Immature natural killer cell (primary cell): ENCODE measurements around the gene EMP2. TPM values are rescaled to one million over a fixed set of nuclear protein-coding genes. Genes with fewer than 3 reads are reported as not detected.
"Not testable (repeated sequence)": the region's sequence is repeated elsewhere in the genome, so short reads cannot be mapped to it uniquely, and the experiment has no call there.

Experiments
- DNase-seq, 3 donors: peaks; one replicate each; pipeline ENCODE4 v3.0.0; 2022; ENCODE audit warnings: mixed read lengths in 1 of 3
- H3K27ac Mint-ChIP-seq, 6 donors: one replicate each; pipeline ENCODE4 v1.8.0; 2020; ENCODE audit warnings: mixed read lengths in 6 of 6, mild to moderate bottlenecking in 5 of 6, inconsistent platforms in 4 of 6, moderate library complexity in 3 of 6
- H3K27me3 Mint-ChIP-seq, 3 donors: one replicate each; pipeline ENCODE4 v1.8.0; 2020 to 2021; ENCODE audit warnings: low read depth in 3 of 3, mild to moderate bottlenecking in 3 of 3, mixed read lengths in 3 of 3, moderate library complexity in 3 of 3, inconsistent platforms in 1 of 3
- H3K36me3 Mint-ChIP-seq, 3 donors: one replicate each; pipeline ENCODE4 v1.8.0; 2020; ENCODE audit warnings: mixed read lengths in 3 of 3, inconsistent platforms in 2 of 3, mild to moderate bottlenecking in 2 of 3
- H3K4me1 Mint-ChIP-seq, 2 donors: one replicate each; pipeline ENCODE4 v1.8.0; 2020; ENCODE audit warnings: inconsistent platforms in 2 of 2, mild to moderate bottlenecking in 2 of 2, mixed read lengths in 2 of 2, moderate library complexity in 1 of 2
- H3K4me3 Mint-ChIP-seq, 5 donors: one replicate each; pipeline ENCODE4 v1.8.0; 2020; ENCODE audit warnings: mild to moderate bottlenecking in 5 of 5, mixed read lengths in 5 of 5, inconsistent platforms in 3 of 5, moderate library complexity in 3 of 5
- H3K9me3 Mint-ChIP-seq, 6 donors: one replicate each; pipeline ENCODE4 v1.8.0; 2020; ENCODE audit warnings: mild to moderate bottlenecking in 6 of 6, mixed read lengths in 6 of 6, inconsistent platforms in 4 of 6, moderate library complexity in 3 of 6
- polyA plus RNA-seq, 3 donors: library from polyadenylated mRNA; unstranded; fragments of 300-500 nt; fragmentation: Illumina TruSeq; gene quantifications; one replicate each; pipeline ENCODE4 v1.2.3, GENCODE V29; 2021

EMP2 gene, protein sequence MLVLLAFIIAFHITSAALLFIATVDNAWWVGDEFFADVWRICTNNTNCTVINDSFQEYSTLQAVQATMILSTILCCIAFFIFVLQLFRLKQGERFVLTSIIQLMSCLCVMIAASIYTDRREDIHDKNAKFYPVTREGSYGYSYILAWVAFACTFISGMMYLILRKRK
- polyA plus RNA-seq = not detected

DNA sequence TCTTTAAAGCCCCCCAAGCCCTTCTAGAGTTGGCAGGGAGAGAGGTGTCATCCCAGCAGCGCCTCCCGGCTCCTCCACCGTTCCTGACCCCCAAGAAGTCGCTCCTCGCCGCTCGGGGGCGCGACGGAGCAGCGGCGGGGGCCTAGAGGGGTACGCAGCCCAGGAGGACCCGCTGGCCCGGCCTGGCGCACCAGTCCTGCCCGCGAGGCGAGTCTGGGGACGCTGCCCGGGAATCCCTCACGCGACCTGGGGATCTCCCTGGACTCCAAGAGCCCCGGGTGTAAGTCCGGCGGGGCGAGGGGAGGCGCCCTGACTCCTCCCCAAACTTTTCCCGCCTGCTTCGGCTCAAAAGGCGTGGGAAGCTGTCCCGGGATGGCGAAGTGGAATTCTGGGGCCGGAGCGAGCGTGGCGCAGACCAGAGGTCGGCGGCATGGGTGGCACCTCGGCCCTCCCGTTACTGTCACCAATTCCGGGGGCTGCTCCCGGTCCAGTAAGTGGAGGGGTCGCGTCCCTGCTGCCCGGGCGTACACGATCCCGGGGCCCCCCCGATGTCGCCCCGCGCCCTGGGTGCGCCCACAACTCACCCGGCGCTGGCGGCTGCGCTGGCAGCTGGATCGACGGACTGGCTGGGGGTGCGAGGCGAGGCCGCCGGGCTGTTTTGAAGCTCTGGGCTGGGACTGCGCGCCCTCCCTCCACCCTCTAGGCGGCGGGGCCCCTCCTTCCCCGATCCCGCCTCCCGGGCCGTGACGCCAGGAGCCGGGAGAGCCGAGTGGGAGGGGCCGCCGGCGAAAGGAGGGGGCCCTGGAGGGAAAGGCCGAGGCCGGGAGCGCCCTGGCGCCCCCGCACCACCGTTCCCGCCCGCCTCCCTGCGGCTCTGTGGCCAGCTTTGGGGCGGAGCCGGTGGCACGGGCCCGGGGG lies at the start of gene EMP2:
Gene EMP2, minus strand, starts transcription at position 634 of the 918 bp plus-strand sequence. CDS start 32,981 bp downstream, outside the sequence.
- DNase-seq = no peak
- Mint-ChIP-seq H3K36me3 (no peaks in the 10 kb centered on the region), H3K27ac (no peak within 1 kb of the TSS), H3K4me3 (no peak within 1 kb of the TSS), H3K9me3 (no peaks in the 10 kb centered on the region), H3K4me1 (no peaks in the 10 kb centered on the region), H3K27me3 (peaks cover 8 to 21% (median 10%) of the 10 kb centered on the region in 3 donors)

DNA sequence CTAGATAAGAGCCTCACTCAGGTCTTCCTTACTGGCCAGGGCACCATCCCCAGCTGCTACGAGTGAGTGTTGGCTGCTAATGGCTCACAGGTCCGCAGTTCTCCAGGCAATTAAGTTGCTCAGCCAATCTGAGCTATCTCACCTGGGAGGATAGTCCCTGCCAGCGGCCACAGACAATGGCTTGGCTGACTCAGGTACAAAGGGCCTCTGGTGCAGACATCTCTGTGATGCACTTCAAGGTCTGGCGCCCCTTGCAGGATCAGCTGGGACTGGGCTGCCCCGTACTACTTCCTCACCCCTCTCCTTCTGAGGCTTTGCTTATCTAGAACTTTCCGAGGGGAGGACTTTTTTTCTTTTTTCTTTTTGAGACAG lies 49.2 kb upstream of the EMP2 start:
- no peaks in the 10 kb centered on the region for H3K36me3 Mint-ChIP-seq

DNA sequence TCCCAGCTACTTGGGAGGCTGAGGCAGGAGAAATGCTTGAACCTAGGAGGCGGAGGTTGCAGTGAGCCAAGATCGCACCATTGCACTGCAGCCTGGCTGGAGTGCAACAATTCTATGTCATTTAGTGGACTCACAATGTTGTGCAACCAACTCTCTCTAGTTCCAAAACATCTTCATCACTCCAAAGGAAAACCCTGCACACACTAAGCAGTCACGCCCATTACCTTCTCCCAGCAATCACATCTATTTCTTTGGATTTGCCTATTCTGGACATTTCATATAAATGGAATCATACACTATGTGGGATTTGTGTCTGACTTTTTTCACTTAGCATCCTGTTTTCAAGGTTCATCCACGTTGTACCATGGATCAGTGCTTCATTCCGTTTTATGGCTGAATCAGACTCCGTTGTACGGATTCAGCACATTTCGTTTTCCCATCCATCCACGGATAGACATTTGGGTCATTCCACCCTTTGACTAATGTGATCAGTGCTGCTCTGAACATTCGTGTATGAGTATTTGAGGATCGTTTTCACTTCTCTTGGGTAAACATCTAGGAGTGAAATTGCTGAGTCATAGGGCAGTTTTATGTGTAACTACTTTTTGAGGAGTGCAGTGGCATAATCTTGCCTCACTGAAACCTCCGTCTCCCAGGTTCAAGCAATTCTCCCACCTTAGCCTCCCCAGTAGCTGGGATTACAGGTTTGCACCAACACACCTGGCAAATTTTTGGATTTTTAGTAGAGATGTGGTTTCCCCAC lies 45.4 kb upstream of the EMP2 start:
- no peak overlapping the region for H3K4me3 Mint-ChIP-seq
- H3K27ac Mint-ChIP-seq = no peak overlapping the region
- H3K9me3 Mint-ChIP-seq = no peaks in the 10 kb centered on the region
- no peaks in the 10 kb centered on the region for H3K4me1 Mint-ChIP-seq
- H3K27me3 Mint-ChIP-seq = peaks cover 0 to 7% (median 0%) of the 10 kb centered on the region in 3 donors
- H3K36me3 Mint-ChIP-seq = no peaks in the 10 kb centered on the region
- DNase-seq = no peak

More for the DNA sequence above, 49.2 kb upstream of the EMP2 start:
- peaks cover 5 to 11% (median 5%) of the 10 kb centered on the region in 3 donors for H3K27me3 Mint-ChIP-seq
- H3K4me1 Mint-ChIP-seq = no peaks in the 10 kb centered on the region
- no peak for DNase-seq
- H3K27ac Mint-ChIP-seq = no peak overlapping the region
- H3K4me3 Mint-ChIP-seq = no peak overlapping the region
- no peaks in the 10 kb centered on the region for H3K9me3 Mint-ChIP-seq

DNA sequence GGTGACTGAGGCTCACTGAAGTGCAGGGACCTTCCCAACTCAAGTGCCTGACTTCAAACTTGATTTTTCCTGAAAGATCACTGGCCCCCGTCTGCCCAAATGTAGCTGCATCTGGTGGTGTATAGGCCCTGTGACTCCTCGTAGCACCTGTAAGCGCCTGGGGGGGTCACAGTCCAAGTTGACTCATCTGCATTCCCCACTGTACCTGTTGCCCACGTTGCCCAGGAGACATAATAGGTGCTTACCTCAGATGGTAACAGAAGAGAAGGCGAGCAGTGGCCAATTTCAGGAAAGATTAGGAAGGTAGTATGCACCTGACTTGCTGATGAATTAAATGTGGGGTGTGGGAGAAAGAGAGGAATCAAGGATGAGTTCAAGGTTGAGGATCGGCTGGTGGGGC lies 44.1 kb upstream of the EMP2 start:
- H3K4me3 Mint-ChIP-seq = no peak overlapping the region
- no peak for DNase-seq
- no peaks in the 10 kb centered on the region for H3K4me1 Mint-ChIP-seq
- H3K36me3 Mint-ChIP-seq = no peaks in the 10 kb centered on the region
- H3K27me3 Mint-ChIP-seq = peaks cover 0 to 9% (median 2%) of the 10 kb centered on the region in 3 donors
- no peak overlapping the region for H3K27ac Mint-ChIP-seq
- no peaks in the 10 kb centered on the region for H3K9me3 Mint-ChIP-seq

DNA sequence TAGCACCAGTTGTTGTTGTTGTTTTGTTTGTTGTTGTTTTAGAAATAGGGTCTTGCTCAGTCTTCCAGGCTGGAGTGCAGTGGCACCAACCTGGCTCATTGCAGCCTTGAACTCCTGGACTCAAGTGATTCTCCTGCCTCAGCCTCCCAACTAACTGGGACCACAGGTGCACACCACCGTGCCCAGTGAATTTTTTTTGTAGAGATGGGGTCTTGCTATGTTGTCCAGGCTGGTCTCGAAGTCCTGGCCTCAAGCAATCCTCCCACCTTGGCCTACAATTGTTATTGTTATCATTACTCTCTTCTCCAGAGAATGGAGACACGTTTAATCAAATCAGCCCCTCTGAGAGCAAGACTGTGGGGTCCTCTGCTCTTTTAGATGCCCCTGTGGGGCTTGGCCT lies 42.7 kb upstream of the EMP2 start:
- H3K27me3 Mint-ChIP-seq = peaks cover 0 to 11% (median 2%) of the 10 kb centered on the region in 3 donors
- no peak for DNase-seq
- H3K9me3 Mint-ChIP-seq = no peaks in the 10 kb centered on the region
- no peaks in the 10 kb centered on the region for H3K4me1 Mint-ChIP-seq
- H3K36me3 Mint-ChIP-seq = no peaks in the 10 kb centered on the region
- H3K4me3 Mint-ChIP-seq = no peak overlapping the region
- H3K27ac Mint-ChIP-seq = no peak overlapping the region

DNA sequence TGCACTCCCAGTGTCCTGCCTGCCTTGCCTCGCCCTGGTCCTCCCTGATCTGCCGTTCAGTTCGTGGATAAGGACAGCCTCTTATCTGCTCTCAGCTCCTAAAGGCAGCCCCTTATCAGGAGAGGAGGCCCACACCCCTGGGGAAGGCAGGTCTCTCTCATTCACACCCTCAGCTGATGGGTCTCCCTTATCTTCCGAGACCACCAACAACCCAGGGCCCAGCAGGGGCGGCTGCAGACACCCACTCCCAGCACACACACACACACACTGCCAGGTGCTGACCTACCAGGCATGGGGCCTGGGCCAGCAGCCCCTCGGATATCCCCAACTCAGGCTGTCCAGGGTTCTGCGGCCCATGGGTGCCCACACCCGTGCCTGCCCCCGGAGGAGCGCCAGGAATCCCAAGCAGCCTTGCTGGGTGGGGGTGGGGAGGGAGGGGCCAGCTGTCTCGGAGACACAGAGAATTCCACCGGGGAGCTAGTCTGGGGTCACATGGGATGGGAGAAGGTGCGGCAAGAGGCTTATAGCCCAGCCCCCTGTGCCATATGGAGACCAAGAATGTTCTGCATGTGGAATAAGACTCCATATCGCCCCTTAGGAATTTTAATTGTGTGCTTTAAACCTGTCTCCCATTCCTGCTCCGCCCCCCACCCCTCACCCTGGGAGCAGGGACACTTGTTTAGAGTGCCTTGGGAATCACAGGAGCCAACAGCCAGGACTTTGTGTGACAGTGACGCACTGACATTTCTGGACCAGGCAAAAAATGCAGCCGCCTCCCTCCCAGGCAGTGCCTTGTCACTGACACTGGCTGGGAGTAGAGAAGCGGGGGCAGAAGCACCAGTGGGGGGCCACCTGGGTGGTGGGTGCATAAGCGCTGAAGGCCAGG lies 41.9 kb upstream of the EMP2 start:
- no peak for DNase-seq
- no peak overlapping the region for H3K4me3 Mint-ChIP-seq
- peaks cover 0 to 13% (median 2%) of the 10 kb centered on the region in 3 donors for H3K27me3 Mint-ChIP-seq
- no peak overlapping the region for H3K27ac Mint-ChIP-seq
- no peaks in the 10 kb centered on the region for H3K9me3 Mint-ChIP-seq
- no peaks in the 10 kb centered on the region for H3K36me3 Mint-ChIP-seq
- no peaks in the 10 kb centered on the region for H3K4me1 Mint-ChIP-seq

DNA sequence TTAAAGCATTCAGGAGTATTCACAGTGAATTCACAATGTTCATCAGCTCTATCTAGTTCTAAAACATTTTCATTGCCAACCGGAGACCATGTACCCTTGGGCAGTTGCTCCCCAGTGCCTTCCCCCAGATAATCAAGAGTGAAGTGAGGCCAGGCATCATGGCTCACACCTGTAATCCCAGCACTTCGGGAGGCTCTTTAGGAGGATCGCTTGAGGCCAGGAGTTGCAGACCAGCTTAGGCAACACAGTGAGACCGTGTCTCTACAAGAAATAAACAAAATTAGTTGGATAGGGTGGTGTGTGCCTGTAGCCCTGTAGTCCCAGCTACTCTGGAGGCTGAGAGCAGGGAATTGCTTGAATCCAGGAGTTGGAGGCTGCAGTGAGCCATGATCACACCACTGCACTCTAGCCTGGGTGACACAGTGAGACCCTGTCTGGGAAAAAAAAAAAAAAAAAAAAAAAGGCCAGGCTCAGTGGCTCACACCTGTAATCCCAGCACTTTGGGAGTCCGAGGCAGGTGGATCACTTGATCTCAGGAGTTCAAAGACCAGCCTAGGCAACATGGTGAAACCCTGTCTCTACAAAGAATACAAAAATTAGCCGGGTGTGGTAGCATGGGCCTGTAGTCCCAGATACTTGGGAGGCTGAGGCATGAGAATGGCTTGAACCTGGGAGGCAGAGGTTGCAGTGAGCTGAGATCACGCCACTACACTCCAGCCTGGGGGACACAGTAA lies 41.0 kb upstream of the EMP2 start:
- H3K4me1 Mint-ChIP-seq, H3K9me3 Mint-ChIP-seq, H3K27ac Mint-ChIP-seq, H3K4me3 Mint-ChIP-seq, DNase-seq, H3K36me3 Mint-ChIP-seq: not testable (repeated sequence)
- H3K27me3 Mint-ChIP-seq = peaks cover 0 to 14% (median 2%) of the 10 kb centered on the region in 3 donors

DNA sequence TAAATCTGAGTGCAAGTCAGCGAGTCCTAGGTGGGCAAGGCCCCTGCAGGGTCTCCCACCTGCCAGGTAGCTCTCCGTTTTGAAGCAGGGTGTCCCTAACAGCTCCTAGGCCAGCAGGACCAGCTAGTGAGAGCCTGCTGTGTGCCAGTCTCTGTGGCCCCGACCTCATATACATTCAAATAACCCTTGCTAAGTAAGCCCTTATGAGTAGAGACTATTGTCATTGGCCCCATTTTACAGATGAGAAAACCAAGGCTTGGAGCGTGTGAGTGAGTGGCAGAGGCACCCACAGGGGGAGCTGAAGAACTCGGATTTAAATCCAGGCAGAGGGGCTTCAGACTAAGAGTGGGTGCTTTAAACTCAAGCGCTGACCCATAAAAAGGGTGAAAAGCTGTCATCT lies 39.7 kb upstream of the EMP2 start:
- H3K4me1 Mint-ChIP-seq = no peaks in the 10 kb centered on the region
- H3K9me3 Mint-ChIP-seq = no peaks in the 10 kb centered on the region
- H3K36me3 Mint-ChIP-seq = no peaks in the 10 kb centered on the region
- H3K27me3 Mint-ChIP-seq = peaks cover 0 to 17% (median 2%) of the 10 kb centered on the region in 3 donors
- no peak overlapping the region for H3K4me3 Mint-ChIP-seq
- no peak overlapping the region for H3K27ac Mint-ChIP-seq
- no peak for DNase-seq

DNA sequence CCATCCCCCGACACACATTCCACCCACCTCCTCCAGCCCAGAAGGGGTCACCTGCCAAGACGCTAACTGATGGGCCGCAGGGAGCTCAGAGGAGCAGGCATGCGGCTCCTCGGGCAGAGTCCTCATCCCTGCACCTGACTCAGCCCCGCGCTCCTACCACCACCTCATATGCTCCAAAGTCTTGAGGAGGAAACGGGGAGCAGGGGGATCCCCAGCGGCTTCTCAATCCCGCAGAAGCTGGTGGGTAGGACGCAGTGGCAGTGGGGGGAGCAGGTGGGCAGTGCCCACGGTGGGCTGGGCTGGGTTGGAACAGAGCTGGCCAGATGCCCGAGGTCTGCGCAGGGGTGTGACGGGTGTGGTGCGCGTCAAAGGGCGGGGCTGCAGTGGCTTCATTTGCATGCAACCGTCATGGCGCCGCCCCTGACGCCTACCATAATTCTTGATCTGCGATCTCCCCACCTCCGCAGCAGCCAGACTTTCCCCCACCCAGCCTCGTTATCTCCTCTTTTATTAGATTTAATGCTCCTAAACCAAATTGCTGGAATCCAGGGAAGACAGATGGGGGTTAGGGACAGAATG lies 39.0 kb upstream of the EMP2 start:
- Mint-ChIP-seq H3K9me3 (no peaks in the 10 kb centered on the region), H3K27me3 (peaks cover 0 to 17% (median 2%) of the 10 kb centered on the region in 3 donors), H3K4me1 (no peaks in the 10 kb centered on the region), H3K4me3 (no peak overlapping the region), H3K27ac (no peak overlapping the region), H3K36me3 (no peaks in the 10 kb centered on the region)
- no peak for DNase-seq

DNA sequence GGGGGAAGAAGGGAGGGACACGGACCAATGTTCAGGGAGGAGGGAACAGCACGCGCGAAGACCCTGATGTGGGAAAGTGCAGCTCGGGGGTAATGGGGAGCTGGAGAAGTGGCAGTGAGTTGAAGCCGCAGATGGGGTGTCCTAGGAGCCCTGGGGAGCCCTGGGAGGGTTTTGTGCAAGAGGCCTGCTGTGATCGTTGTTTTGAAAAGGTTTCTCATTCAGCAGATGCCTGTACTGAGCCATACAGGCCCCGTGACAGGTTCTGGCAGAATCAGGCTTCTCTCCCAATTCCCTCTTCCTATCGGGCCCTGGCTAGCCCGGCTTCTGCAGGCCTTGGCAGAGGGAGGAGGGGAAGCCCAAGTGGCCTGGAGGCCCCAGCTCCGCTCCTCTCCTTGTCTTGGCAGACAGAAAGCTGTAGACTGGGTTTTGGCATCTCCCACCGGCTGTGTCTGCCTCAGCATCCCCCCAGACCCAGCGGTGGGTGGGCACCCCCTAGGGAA lies 38.4 kb upstream of the EMP2 start:
- DNase-seq = no peak
- H3K36me3 Mint-ChIP-seq = no peaks in the 10 kb centered on the region
- H3K27ac Mint-ChIP-seq = no peak overlapping the region
- H3K9me3 Mint-ChIP-seq = no peaks in the 10 kb centered on the region
- H3K27me3 Mint-ChIP-seq = peaks cover 2 to 17% (median 2%) of the 10 kb centered on the region in 3 donors
- H3K4me1 Mint-ChIP-seq = no peaks in the 10 kb centered on the region
- H3K4me3 Mint-ChIP-seq = no peak overlapping the region

DNA sequence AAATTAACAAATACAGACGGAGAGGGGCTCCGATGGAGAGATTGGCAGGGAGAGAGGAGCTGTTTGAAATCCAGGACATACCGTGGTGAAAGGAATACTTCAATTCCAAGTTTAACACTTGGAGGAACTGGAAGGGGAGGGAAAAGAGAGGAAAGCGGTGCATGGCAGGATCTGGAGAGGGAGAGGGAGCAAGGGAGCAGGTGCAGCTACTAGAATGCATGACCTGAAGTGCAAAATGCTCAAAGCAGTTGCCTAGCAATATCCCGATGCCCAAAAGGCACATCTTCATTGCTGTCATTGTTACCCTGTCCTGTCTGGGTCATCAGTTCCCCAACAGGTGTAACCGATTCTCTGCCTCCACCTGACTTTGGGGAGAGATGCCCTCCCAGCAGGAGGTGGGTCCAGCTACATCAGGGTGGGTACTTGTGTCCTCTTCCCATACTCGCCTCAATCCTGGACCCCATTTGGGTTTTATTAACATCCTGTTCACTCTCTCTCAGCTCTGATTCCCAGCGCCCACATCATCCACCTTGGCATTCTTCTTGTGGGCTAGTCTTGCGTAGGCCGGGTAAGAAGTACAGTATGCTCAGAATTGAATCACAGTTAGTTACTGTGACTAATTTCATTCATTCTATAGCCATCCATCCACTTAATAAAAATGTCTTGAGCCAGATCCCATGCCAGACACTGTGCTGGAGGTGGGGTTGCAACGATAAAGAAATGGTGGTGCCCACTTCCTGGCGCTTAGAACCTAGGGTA lies 37.4 kb upstream of the EMP2 start:
- H3K4me1 Mint-ChIP-seq = no peaks in the 10 kb centered on the region
- H3K4me3 Mint-ChIP-seq = no peak overlapping the region
- no peaks in the 10 kb centered on the region for H3K36me3 Mint-ChIP-seq
- no peaks in the 10 kb centered on the region for H3K9me3 Mint-ChIP-seq
- H3K27ac Mint-ChIP-seq = peak overlapping the region in 1 of 6 donors; percentile 30
- peaks cover 2 to 19% (median 2%) of the 10 kb centered on the region in 3 donors for H3K27me3 Mint-ChIP-seq
- no peak for DNase-seq
